Measurements from ENCODE around the gene LAS1L. TPM values are rescaled to one million over a fixed set of nuclear protein-coding genes. Genes with fewer than 3 reads are reported as not detected.

LAS1L gene
- total RNA-seq, 4 donors from 2014 or later, result 16.4 to 23.3 (median 19.2) TPM

DNA sequence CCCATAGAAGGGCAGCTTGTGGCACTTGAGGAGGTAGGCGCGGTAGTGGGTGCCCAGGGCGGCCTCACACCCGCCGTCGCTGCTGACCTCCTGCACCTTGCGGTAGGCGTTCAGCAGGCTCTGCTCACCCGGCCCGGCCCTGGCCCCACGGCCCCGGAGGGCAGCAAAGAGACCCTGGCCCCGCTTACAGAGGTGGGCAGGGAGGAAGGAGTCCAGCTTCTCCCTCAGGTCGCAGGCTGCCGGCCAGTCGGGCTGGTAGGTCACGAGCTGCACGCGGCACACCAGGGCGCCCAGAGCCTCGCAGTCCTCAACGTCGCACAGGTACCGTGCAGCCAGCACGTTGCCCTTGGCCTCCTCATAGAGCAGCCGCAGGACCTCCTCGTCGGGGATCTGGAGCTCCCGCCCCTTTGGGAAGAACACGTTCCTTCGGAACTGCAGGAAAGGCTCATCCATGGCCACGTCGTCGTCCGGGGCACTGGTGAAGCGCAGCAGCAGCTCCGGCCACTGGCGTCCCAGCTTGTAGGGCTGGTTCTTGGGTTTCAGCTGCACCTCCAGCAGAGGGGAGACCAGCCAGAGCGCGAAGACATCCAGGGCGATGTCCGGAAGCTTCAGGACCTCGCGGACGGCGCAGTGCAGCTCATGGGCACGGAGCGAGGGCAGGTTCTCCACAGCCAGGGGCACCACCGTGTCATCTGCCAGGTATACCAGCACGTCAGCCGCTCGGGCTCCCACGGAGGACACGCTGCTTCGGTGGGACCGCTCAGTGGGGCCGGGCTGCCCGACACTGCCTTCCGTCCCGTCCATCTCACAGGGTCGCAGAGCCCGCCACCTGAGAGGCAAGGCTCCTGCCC is 17.1 kb upstream of the LAS1L start:
- H3K27me3 ChIP-seq, result no peaks in the 10 kb centered on the region
- TF ChIP-seq POLR2A (IDR thresholded peaks at IDR 0.05) (no peak), CTCF (IDR thresholded peaks at IDR 0.05) (no peak)
- no peak overlapping the region for H3K27ac ChIP-seq
- intact Hi-C loops (cut with DNase I), result no loop called here
- no peaks in the 10 kb centered on the region for H3K4me1 ChIP-seq
- H3K4me3 ChIP-seq (replicated peaks in 1 of 3), result no peak overlapping the region
- H3K36me3 ChIP-seq, result no peaks in the 10 kb centered on the region
- DNase-seq, result no peak
- no peaks in the 10 kb centered on the region for H3K9me3 ChIP-seq
- WGBS, 2 donors, result 93% methylated on average over 9 of the region's 62 CpGs; no CpG with 5 or more reads in 1 of the 2 donors

DNA sequence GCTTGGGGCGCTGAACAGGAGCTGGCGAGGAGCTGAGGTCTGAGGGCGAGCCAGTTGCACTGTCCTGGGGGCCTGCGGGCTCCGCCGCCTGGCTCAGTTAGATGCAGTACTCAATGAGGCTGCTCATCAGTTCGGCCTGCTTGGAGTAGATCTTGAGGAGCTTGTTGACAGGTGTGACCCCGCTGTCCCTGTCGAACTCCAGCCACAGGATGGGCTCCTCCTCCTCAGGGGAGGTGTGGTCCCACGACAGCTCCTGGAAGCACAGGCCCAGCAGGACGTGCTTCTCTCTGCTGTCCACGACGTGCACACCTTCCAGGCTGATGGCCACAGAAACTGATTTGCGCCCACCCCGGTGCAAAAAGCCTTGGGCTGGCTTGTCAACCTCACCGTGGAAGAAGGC is 16.5 kb upstream of the LAS1L start:
- H3K9me3 ChIP-seq, result no peaks in the 10 kb centered on the region
- no peak for DNase-seq
- intact Hi-C loops (cut with DNase I), result no loop called here
- H3K36me3 ChIP-seq, result no peaks in the 10 kb centered on the region
- H3K4me1 ChIP-seq, result no peaks in the 10 kb centered on the region
- H3K27me3 ChIP-seq, result no peaks in the 10 kb centered on the region
- WGBS, 2 donors, result 51 to 100% methylated on average over 2 to 4 of the region's 16 CpGs
- no peak for TF ChIP-seq CTCF (IDR thresholded peaks at IDR 0.05)
- TF ChIP-seq POLR2A (IDR thresholded peaks at IDR 0.05), result no peak
- no peak overlapping the region for H3K4me3 ChIP-seq (replicated peaks in 1 of 3)
- H3K27ac ChIP-seq, result no peak overlapping the region

DNA sequence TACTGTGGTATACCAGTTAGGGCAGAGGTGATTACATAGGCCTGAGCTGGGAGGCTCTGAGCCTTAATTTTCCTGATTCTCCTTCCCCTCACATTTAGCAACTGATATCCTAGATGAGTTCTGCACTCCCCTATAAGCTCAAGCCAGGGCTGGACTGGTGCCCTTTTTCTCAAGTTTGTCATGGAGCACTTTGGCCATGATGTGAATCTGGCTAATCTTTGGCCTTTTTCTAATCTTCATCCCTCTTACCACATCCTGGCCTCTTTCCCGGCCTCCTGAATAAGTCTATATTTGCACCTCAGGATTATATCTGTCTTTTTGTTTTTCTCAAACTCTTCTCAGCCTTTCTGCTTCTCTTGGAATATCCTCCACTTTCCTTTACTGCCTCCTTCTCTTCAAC is 10.9 kb upstream of the LAS1L start:
- no peaks in the 10 kb centered on the region for H3K36me3 ChIP-seq
- no peak overlapping the region for H3K4me3 ChIP-seq (replicated peaks in 1 of 3)
- TF ChIP-seq POLR2A (IDR thresholded peaks at IDR 0.05), result no peak
- no peaks in the 10 kb centered on the region for H3K27me3 ChIP-seq
- no peak for DNase-seq
- no peaks in the 10 kb centered on the region for H3K9me3 ChIP-seq
- 89 to 90% methylated on average over 1 of the region's 1 CpG for whole genome bisulfite sequencing, 2 donors
- no peak overlapping the region for H3K27ac ChIP-seq
- intact Hi-C loops (cut with DNase I), result no loop called here
- no peaks in the 10 kb centered on the region for H3K4me1 ChIP-seq

GRCh38 chrX:65537229-65537628 is 2.6 kb upstream of the LAS1L start:
- TF ChIP-seq CTCF (IDR thresholded peaks at IDR 0.05), result no peak
- no peak for TF ChIP-seq POLR2A (IDR thresholded peaks at IDR 0.05)
- DNase-seq, result no peak
- intact Hi-C loops (cut with DNase I), result no loop called here
- H3K4me1 ChIP-seq, result peaks cover 0 to 7% of the 10 kb centered on the region in 2 donors
- no peaks in the 10 kb centered on the region for H3K9me3 ChIP-seq
- H3K27ac ChIP-seq, result no peak overlapping the region
- 41 to 53% methylated on average over 3 of the region's 3 CpGs for WGBS, 2 donors
- H3K4me3 ChIP-seq (replicated peaks in 1 of 3), result no peak overlapping the region
- no peaks in the 10 kb centered on the region for H3K27me3 ChIP-seq
- H3K36me3 ChIP-seq, result no peaks in the 10 kb centered on the region

GRCh38 chrX:65536291-65536690 is 1.7 kb upstream of the LAS1L start:
- H3K4me3 ChIP-seq (replicated peaks in 1 of 3), result no peak overlapping the region
- H3K36me3 ChIP-seq, result peaks cover 0 to 5% of the 10 kb centered on the region in 2 donors
- 100% methylated on average over 1 to 3 of the region's 3 CpGs for WGBS, 2 donors
- TF ChIP-seq POLR2A (IDR thresholded peaks at IDR 0.05), result no peak
- TF ChIP-seq CTCF (IDR thresholded peaks at IDR 0.05), result no peak
- H3K27me3 ChIP-seq, result no peaks in the 10 kb centered on the region
- no peak for DNase-seq
- intact Hi-C loops (cut with DNase I), result no loop called here
- H3K4me1 ChIP-seq, result peaks cover 0 to 7% of the 10 kb centered on the region in 2 donors
- H3K27ac ChIP-seq, result no peak overlapping the region
- no peaks in the 10 kb centered on the region for H3K9me3 ChIP-seq
